Activated naive CD4-positive, alpha-beta T cell treated with anti-CD3 and anti-CD28 coated beads for 36 hours (primary cell): ENCODE results near the gene FAM78A. TPM values are rescaled to one million over a fixed set of nuclear protein-coding genes. Genes with fewer than 3 reads are reported as not detected.

Experiments
- CTCF ChIA-PET: fragments of 350-600 bp; sonication (Branson Sonifier 250); formaldehyde crosslinking; loops from one replicate; lab custom pipeline; 2021; ENCODE audit warnings: antibody characterized with exemption; lab: Charles Lee
- DNase-seq: peaks from one replicate; pipeline ENCODE4 v3.0.0-alpha.2; 2020
- H3K27ac Mint-ChIP-seq: one replicate; pipeline ENCODE4 v1.8.0; 2021; ENCODE audit warnings: mild to moderate bottlenecking, mixed read lengths
- H3K27me3 Mint-ChIP-seq: one replicate; pipeline ENCODE4 v1.8.0; 2021; ENCODE audit warnings: low read depth, mixed read lengths
- H3K36me3 Mint-ChIP-seq: one replicate; pipeline ENCODE4 v1.8.0; 2021; ENCODE audit warnings: low read depth, mixed read lengths
- H3K4me1 Mint-ChIP-seq: one replicate; pipeline ENCODE4 v1.8.0; 2021; ENCODE audit warnings: low read depth, mixed read lengths
- H3K4me3 Mint-ChIP-seq: one replicate; pipeline ENCODE4 v1.8.0; 2021; ENCODE audit warnings: mild to moderate bottlenecking, moderate library complexity, mixed read lengths
- H3K9me3 Mint-ChIP-seq: one replicate; pipeline ENCODE4 v1.8.0; 2021; ENCODE audit warnings: mixed read lengths
- intact Hi-C: fragments of 100-400 bp; cut with micrococcal nuclease; formaldehyde crosslinking; loops from one replicate; pipeline ENCODE4 v1.15.1; 2023
- total RNA-seq, 2 experiments: library from RNA; stranded (reverse); gene quantifications; one replicate each; pipeline ENCODE4 v1.2.3, GENCODE V29; 2021

Gene FAM78A
- 10 to 100 TPM; 24.1 to 24.7 TPM for total RNA-seq

- no peaks in the 10 kb centered on the region for H3K27me3 Mint-ChIP-seq
- no peaks in the 10 kb centered on the region for H3K9me3 Mint-ChIP-seq
- peaks cover 24% of the 10 kb centered on the region for H3K4me1 Mint-ChIP-seq
- H3K36me3 Mint-ChIP-seq: peaks cover 40% of the 10 kb centered on the region
- CTCF ChIA-PET: interaction anchor here (0.5 to 1.7 kb wide), 3 partner anchors 19 to 58 kb away, joined by 3 to 8 read pairs (median 5); no protein-coding TSS in a partner anchor
- DNase-seq: peak; percentile 73
- peak within 1 kb of the TSS; percentile 96 for H3K4me3 Mint-ChIP-seq
- H3K27ac Mint-ChIP-seq: peak within 1 kb of the TSS; percentile 99
- intact Hi-C loops: loop anchor here (5.0 to 10.0 kb wide), 4 partner anchors 36 to 1441 kb away; partner anchors contain the start of genes C9orf78, POMT1 and USP20
Measured at GRCh38 chr9:131276094-131276888, at the start of gene FAM78A. Gene FAM78A, minus strand, starts transcription at chr9:131276510. Its CDS starts 331 bp downstream, at chr9:131276179.

- no peak for DNase-seq
- Mint-ChIP-seq H3K36me3 (no peaks in the 10 kb centered on the region), H3K4me1 (no peaks in the 10 kb centered on the region), H3K27ac (no peak overlapping the region), H3K9me3 (no peaks in the 10 kb centered on the region), H3K27me3 (no peaks in the 10 kb centered on the region), H3K4me3 (no peak overlapping the region)
- CTCF ChIA-PET: interaction anchor here (0.8 to 2.5 kb wide), 5 partner anchors 9 to 147 kb away, joined by 3 to 9 read pairs (median 4); no protein-coding TSS in a partner anchor
- intact Hi-C loops: no loop called here
Measured at GRCh38 chr9:131324736-131325679, 48.7 kb upstream of the FAM78A start.

GRCh38 chr9:131323629-131324028 lies 47.3 kb upstream of the FAM78A start:
- intact Hi-C loops: no loop called here
- CTCF ChIA-PET: interaction anchor here (0.5 to 2.5 kb wide), 5 partner anchors 11 to 156 kb away, joined by 3 to 9 read pairs (median 3); no protein-coding TSS in a partner anchor
- no peaks in the 10 kb centered on the region for H3K4me1 Mint-ChIP-seq
- no peaks in the 10 kb centered on the region for H3K9me3 Mint-ChIP-seq
- no peaks in the 10 kb centered on the region for H3K36me3 Mint-ChIP-seq
- DNase-seq: no peak
- no peaks in the 10 kb centered on the region for H3K27me3 Mint-ChIP-seq
- no peak overlapping the region for H3K27ac Mint-ChIP-seq
- no peak overlapping the region for H3K4me3 Mint-ChIP-seq

- no peaks in the 10 kb centered on the region for H3K9me3 Mint-ChIP-seq
- no peaks in the 10 kb centered on the region for H3K4me1 Mint-ChIP-seq
- no peak for DNase-seq
- no peaks in the 10 kb centered on the region for H3K27me3 Mint-ChIP-seq
- H3K27ac Mint-ChIP-seq: no peak overlapping the region
- no peak overlapping the region for H3K4me3 Mint-ChIP-seq
- H3K36me3 Mint-ChIP-seq: no peaks in the 10 kb centered on the region
- CTCF ChIA-PET: interaction anchor here (0.6 kb wide), 1 partner anchor 421 kb away, joined by 3 read pairs; no protein-coding TSS in a partner anchor
- intact Hi-C loops: no loop called here
Measured at GRCh38 chr9:131320031-131320685, 43.8 kb upstream of the FAM78A start.

GRCh38 chr9:131319486-131319885 lies 43.2 kb upstream of the FAM78A start:
- H3K27me3 Mint-ChIP-seq: no peaks in the 10 kb centered on the region
- no peak for DNase-seq
- H3K4me1 Mint-ChIP-seq: no peaks in the 10 kb centered on the region
- H3K4me3 Mint-ChIP-seq: no peak overlapping the region
- H3K27ac Mint-ChIP-seq: no peak overlapping the region
- no peaks in the 10 kb centered on the region for H3K9me3 Mint-ChIP-seq
- intact Hi-C loops: no loop called here
- no peaks in the 10 kb centered on the region for H3K36me3 Mint-ChIP-seq
- CTCF ChIA-PET: no interaction called here

- H3K36me3 Mint-ChIP-seq: no peaks in the 10 kb centered on the region
- no peak overlapping the region for H3K27ac Mint-ChIP-seq
- H3K9me3 Mint-ChIP-seq: no peaks in the 10 kb centered on the region
- no peaks in the 10 kb centered on the region for H3K4me1 Mint-ChIP-seq
- CTCF ChIA-PET: no interaction called here
- H3K4me3 Mint-ChIP-seq: no peak overlapping the region
- intact Hi-C loops: no loop called here
- no peaks in the 10 kb centered on the region for H3K27me3 Mint-ChIP-seq
- DNase-seq: no peak
Measured at GRCh38 chr9:131318231-131319085, 42.1 kb upstream of the FAM78A start.

GRCh38 chr9:131312822-131313770 lies 36.8 kb upstream of the FAM78A start:
- H3K4me3 Mint-ChIP-seq: no peak overlapping the region
- H3K9me3 Mint-ChIP-seq: no peaks in the 10 kb centered on the region
- no peak for DNase-seq
- no peaks in the 10 kb centered on the region for H3K27me3 Mint-ChIP-seq
- no peaks in the 10 kb centered on the region for H3K36me3 Mint-ChIP-seq
- H3K27ac Mint-ChIP-seq: no peak overlapping the region
- peaks cover 12% of the 10 kb centered on the region for H3K4me1 Mint-ChIP-seq
- intact Hi-C loops: loop anchor here (5.0 kb wide), 1 partner anchor 36 kb away; the partner anchor contains the start of gene FAM78A
- CTCF ChIA-PET: interaction anchor here (0.6 kb wide), 1 partner anchor 116 kb away, joined by 3 read pairs; no protein-coding TSS in a partner anchor

- peaks cover 12% of the 10 kb centered on the region for H3K4me1 Mint-ChIP-seq
- H3K27ac Mint-ChIP-seq: no peak overlapping the region
- no peak overlapping the region for H3K4me3 Mint-ChIP-seq
- CTCF ChIA-PET: interaction anchor here (1.0 kb wide), 1 partner anchor 56 kb away, joined by 4 read pairs; no protein-coding TSS in a partner anchor
- H3K27me3 Mint-ChIP-seq: no peaks in the 10 kb centered on the region
- no peak for DNase-seq
- H3K9me3 Mint-ChIP-seq: no peaks in the 10 kb centered on the region
- intact Hi-C loops: loop anchor here (5.0 kb wide), 1 partner anchor 35 kb away; the partner anchor contains the start of gene FAM78A
- H3K36me3 Mint-ChIP-seq: no peaks in the 10 kb centered on the region
Measured at GRCh38 chr9:131312246-131312645, 35.9 kb upstream of the FAM78A start.

GRCh38 chr9:131310833-131311554 lies 34.7 kb upstream of the FAM78A start:
- Mint-ChIP-seq H3K4me3 (peak overlapping the region; percentile 39), H3K36me3 (no peaks in the 10 kb centered on the region), H3K27me3 (no peaks in the 10 kb centered on the region), H3K9me3 (no peaks in the 10 kb centered on the region), H3K27ac (no peak overlapping the region), H3K4me1 (peaks cover 12% of the 10 kb centered on the region)
- peak; percentile 89 for DNase-seq
- intact Hi-C loops: loop anchor here (1.0 to 5.0 kb wide), 3 partner anchors 34 to 73 kb away; partner anchors contain the start of gene FAM78A
- CTCF ChIA-PET: interaction anchor here (1.0 to 1.3 kb wide), 2 partner anchors 26 to 55 kb away, joined by 4 to 5 read pairs; no protein-coding TSS in a partner anchor
